CD4-positive, alpha-beta memory T cell (primary cell): ENCODE results near the gene A3GALT2. TPM values are rescaled to one million over a fixed set of nuclear protein-coding genes. Genes with fewer than 3 reads are reported as not detected.

Experiments used
- CTCF ChIA-PET: fragments of 350-600 bp; sonication (Branson Sonifier 250); formaldehyde crosslinking; loops from one replicate; lab custom pipeline; 2021; ENCODE audit warnings: inconsistent platforms; ENCODE audit not compliant: partially characterized antibody; lab: Charles Lee
- POLR2A ChIA-PET: fragments of 350-600 bp; sonication (Branson Sonifier 250); formaldehyde crosslinking; loops from one replicate; lab custom pipeline; 2021; ENCODE audit not compliant: partially characterized antibody; lab: Charles Lee
- DNase-seq, 5 donors: peaks; one replicate each; pipeline versions ENCODE4 v3.0.0 to v3.0.0-alpha.2; 2020 to 2022; ENCODE audit warnings: mixed read lengths in 1 of 5
- H3K27ac ChIP-seq: one replicate; pipeline ENCODE4 v1.7.0; 2013; ENCODE audit warnings: low read depth, low read length
- H3K27me3 ChIP-seq: 2 replicates; pipeline ENCODE4 v1.7.0; 2013; ENCODE audit warnings: mild to moderate bottlenecking, low read length, moderate library complexity; ENCODE audit not compliant: insufficient read depth
- H3K36me3 ChIP-seq: 2 replicates; pipeline ENCODE4 v1.7.0; 2013; ENCODE audit warnings: mild to moderate bottlenecking, low read length, moderate library complexity; ENCODE audit not compliant: insufficient read depth
- H3K4me1 ChIP-seq: 2 replicates; pipeline ENCODE4 v1.7.0; 2013; ENCODE audit warnings: mild to moderate bottlenecking, low read length, moderate library complexity; ENCODE audit not compliant: insufficient read depth
- H3K4me3 ChIP-seq, 2 donors: one replicate each; pipeline ENCODE4 v1.7.0; 2013; ENCODE audit warnings: low read length in 2 of 2, mild to moderate bottlenecking in 1 of 2
- H3K9me3 ChIP-seq, 2 donors: one replicate each; pipeline ENCODE4 v1.7.0; 2013; ENCODE audit warnings: low read length in 2 of 2, control low read depth in 1 of 2; ENCODE audit not compliant: control insufficient read depth in 1 of 2
- H3K27ac Mint-ChIP-seq, 7 donors: one replicate each; pipeline ENCODE4 v1.8.0; 2020 to 2021; ENCODE audit warnings: mixed read lengths in 7 of 7, mild to moderate bottlenecking in 6 of 7, inconsistent platforms in 3 of 7, moderate library complexity in 3 of 7
- H3K27me3 Mint-ChIP-seq, 2 donors: one replicate each; pipeline ENCODE4 v1.8.0; 2020 to 2021; ENCODE audit warnings: mixed read lengths in 2 of 2
- H3K36me3 Mint-ChIP-seq, 2 donors: one replicate each; pipeline ENCODE4 v1.8.0; 2020 to 2021; ENCODE audit warnings: mixed read lengths in 2 of 2, inconsistent platforms in 1 of 2, mild to moderate bottlenecking in 1 of 2
- H3K4me1 Mint-ChIP-seq, 4 donors: one replicate each; pipeline ENCODE4 v1.8.0; 2020 to 2021; ENCODE audit warnings: mixed read lengths in 4 of 4, mild to moderate bottlenecking in 1 of 4
- H3K4me3 Mint-ChIP-seq, 8 donors: one replicate each; pipeline ENCODE4 v1.8.0; 2020 to 2021; ENCODE audit warnings: mixed read lengths in 8 of 8, mild to moderate bottlenecking in 7 of 8, moderate library complexity in 6 of 8, inconsistent platforms in 3 of 8
- H3K9me3 Mint-ChIP-seq, 8 donors: one replicate each; pipeline ENCODE4 v1.8.0; 2020 to 2021; ENCODE audit warnings: mixed read lengths in 8 of 8, mild to moderate bottlenecking in 5 of 8, inconsistent platforms in 3 of 8, moderate library complexity in 1 of 8
- intact Hi-C: fragments of 100-400 bp; cut with micrococcal nuclease; formaldehyde crosslinking; loops from one replicate; pipeline ENCODE4 v1.15.1; 2023
- polyA plus RNA-seq, 2 donors: library from polyadenylated mRNA; unstranded; fragments of 300-500 nt; fragmentation: Illumina TruSeq; gene quantifications; one replicate each; pipeline ENCODE4 v1.2.3, GENCODE V29; 2021
- total RNA-seq, 2 experiments: library from RNA; stranded (reverse); gene quantifications; one replicate each; pipeline ENCODE4 v1.2.3, GENCODE V29; 2021

The A3GALT2 gene
- total and polyA plus RNA-seq, 4 experiments from 2014 or later, result not detected

DNA sequence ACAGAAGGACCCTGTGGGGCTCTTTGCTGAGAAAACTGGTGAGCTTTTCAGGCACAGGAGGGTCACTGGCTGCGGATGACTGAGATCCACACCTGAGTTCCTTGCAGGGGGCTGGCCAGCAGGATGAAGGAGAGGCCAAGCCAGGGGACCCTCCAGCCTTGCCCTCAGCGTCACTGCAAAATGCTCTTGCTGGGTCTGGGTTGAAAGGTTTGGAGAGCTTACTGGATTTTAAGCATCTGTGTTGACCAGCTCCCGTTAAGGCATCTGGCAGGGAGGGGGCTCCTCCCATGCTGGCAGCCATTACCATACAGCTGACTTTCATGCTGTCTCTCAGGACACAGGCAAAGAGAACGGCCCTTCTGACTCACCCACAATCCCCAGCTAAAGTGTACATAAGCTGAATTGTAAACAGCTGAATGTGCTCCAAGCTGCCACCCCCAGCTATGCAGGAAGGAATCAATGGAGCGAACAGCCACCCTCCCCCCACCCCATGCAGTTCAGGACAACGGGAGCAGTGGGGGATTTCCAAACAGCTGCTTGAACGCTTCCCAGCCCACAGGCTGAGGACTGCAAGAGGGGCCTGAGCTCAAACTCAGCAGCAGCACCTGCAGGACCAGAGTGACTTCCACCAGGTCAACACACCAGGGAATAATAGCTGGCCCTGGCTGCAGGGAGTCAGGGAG is 21.3 kb upstream of the A3GALT2 start:
- H3K27ac Mint-ChIP-seq, result no peak overlapping the region
- no peak overlapping the region for H3K27ac ChIP-seq
- peaks cover 36% of the 10 kb centered on the region for H3K4me1 ChIP-seq
- H3K9me3 ChIP-seq, result no peaks in the 10 kb centered on the region
- no peaks in the 10 kb centered on the region for H3K27me3 Mint-ChIP-seq
- peaks cover 31 to 74% (median 53%) of the 10 kb centered on the region in 4 donors for H3K4me1 Mint-ChIP-seq
- CTCF ChIA-PET, result interaction anchor here (1.3 kb wide), 1 partner anchor 47 kb away, joined by 5 read pairs; no protein-coding TSS in a partner anchor
- intact Hi-C loops, result no loop called here
- H3K36me3 ChIP-seq, result no peaks in the 10 kb centered on the region
- POLR2A ChIA-PET, result no interaction called here
- peaks cover 4 to 24% of the 10 kb centered on the region in 2 donors for H3K36me3 Mint-ChIP-seq
- H3K4me3 Mint-ChIP-seq, result no peak overlapping the region
- no peak overlapping the region for H3K4me3 ChIP-seq
- no peak for DNase-seq
- H3K9me3 Mint-ChIP-seq, result no peaks in the 10 kb centered on the region
- H3K27me3 ChIP-seq, result no peaks in the 10 kb centered on the region

DNA sequence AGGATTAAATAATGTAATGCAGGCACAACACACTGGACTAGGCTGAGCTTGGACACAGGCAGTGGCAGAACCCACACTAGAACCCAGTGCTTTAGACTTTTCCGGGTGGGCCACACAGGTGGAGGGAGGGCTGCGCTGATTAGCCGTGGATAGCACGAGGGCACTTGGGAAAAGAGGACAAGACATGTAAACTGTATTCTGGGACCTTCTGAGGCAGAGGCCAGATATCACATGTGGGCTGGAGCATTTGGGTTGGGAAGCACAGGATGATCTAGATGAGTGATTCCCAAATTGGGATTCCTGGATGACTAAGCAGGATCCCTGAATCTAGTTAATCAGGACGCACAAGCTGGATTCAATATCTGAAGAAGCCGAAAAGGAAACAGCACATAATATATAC is 20.3 kb upstream of the A3GALT2 start:
- Mint-ChIP-seq H3K9me3 (no peaks in the 10 kb centered on the region), H3K4me3 (no peak overlapping the region), H3K36me3 (peaks cover 4 to 24% of the 10 kb centered on the region in 2 donors), H3K27me3 (no peaks in the 10 kb centered on the region), H3K27ac (peak overlapping the region in 1 of 7 donors; percentile 49), H3K4me1 (peaks cover 22 to 69% (median 47%) of the 10 kb centered on the region in 4 donors)
- intact Hi-C loops, result no loop called here
- H3K9me3 ChIP-seq, result no peaks in the 10 kb centered on the region
- H3K4me3 ChIP-seq, result no peak overlapping the region
- H3K4me1 ChIP-seq, result peaks cover 26% of the 10 kb centered on the region
- no peak overlapping the region for H3K27ac ChIP-seq
- no peaks in the 10 kb centered on the region for H3K36me3 ChIP-seq
- CTCF ChIA-PET, result interaction anchor here (1.3 kb wide), 1 partner anchor 46 kb away, joined by 5 read pairs; no protein-coding TSS in a partner anchor
- no peaks in the 10 kb centered on the region for H3K27me3 ChIP-seq
- DNase-seq, result no peak
- POLR2A ChIA-PET, result no interaction called here

DNA sequence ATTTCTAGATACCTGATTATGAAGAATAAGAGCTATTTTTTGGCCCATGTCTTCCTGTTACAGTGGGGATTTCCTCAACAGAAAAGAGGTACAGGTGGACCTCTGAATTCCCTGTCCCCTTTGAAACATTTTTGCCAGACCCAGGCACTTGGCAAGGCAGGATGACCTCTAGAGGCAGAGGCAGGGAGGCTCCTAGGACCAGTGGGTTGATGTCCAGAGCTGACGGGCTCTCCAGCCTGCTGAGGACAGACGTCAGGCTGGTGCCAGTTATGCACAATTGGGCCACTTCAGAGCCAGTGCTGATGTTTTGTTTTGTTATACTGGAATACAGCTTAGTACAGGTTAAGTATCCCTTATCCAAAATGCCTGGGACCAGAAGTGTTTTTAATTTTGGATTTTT is 18.5 kb upstream of the A3GALT2 start:
- Histone ChIP-seq H3K9me3 (no peaks in the 10 kb centered on the region), H3K27me3 (no peaks in the 10 kb centered on the region), H3K27ac (no peak overlapping the region), H3K4me1 (peaks cover 16% of the 10 kb centered on the region), H3K36me3 (no peaks in the 10 kb centered on the region), H3K4me3 (no peak overlapping the region)
- no peak for DNase-seq
- no peak overlapping the region for H3K4me3 Mint-ChIP-seq
- no peaks in the 10 kb centered on the region for H3K27me3 Mint-ChIP-seq
- no peak overlapping the region for H3K27ac Mint-ChIP-seq
- ChIA-PET POLR2A (interaction anchor here (0.9 kb wide), 1 partner anchor 8 kb away, joined by 3 read pairs; no protein-coding TSS in a partner anchor), CTCF (interaction anchor here (0.9 to 1.6 kb wide), 2 partner anchors 41 to 44 kb away, joined by 4 to 5 read pairs; no protein-coding TSS in a partner anchor)
- H3K9me3 Mint-ChIP-seq, result no peaks in the 10 kb centered on the region
- peaks cover 4 to 25% of the 10 kb centered on the region in 2 donors for H3K36me3 Mint-ChIP-seq
- peaks cover 27 to 69% (median 41%) of the 10 kb centered on the region in 4 donors for H3K4me1 Mint-ChIP-seq
- intact Hi-C loops, result no loop called here

DNA sequence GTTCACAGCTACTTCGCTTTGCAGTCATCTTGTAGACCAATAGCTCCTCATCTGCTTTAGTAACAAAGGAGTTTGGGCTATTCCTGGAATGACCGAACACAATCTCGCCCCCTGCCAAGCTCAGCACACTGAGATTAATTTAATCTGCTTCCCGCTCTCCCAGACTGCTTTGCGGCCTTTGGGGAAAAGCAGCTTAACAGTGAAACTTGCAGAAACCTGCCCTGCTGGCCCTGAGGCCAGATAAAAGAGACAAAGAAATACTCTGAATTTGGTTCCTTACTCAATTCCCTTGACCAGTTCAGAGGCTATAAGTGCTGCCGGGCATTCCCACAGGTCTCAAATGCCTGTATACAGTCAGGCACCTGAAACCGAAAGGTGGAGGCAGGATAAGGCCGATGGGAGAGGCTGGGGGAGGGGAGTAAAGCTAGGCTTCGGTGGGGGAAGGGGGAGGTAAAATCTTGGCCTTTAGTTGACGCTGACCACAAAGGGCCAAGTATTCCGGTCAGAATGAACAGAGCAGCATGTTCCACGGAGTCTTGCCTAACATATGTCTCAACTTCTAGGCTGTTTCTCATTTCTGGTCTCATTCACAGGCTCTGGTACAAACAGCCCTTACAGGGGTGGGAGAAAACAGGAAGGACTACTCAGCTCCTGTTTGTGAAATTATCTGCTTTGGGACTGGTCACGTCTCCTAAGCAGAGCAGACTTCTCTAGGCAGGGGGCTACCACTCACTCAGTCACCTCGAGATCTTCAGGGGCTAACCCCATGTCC is 17.7 kb upstream of the A3GALT2 start:
- H3K9me3 Mint-ChIP-seq, result no peaks in the 10 kb centered on the region
- peaks cover 27 to 65% (median 35%) of the 10 kb centered on the region in 4 donors for H3K4me1 Mint-ChIP-seq
- intact Hi-C loops, result no loop called here
- ChIA-PET CTCF (interaction anchor here (0.7 to 1.6 kb wide), 2 partner anchors 40 to 43 kb away, joined by 3 to 5 read pairs; no protein-coding TSS in a partner anchor), POLR2A (no interaction called here)
- no peak overlapping the region for H3K4me3 ChIP-seq
- no peaks in the 10 kb centered on the region for H3K36me3 ChIP-seq
- H3K9me3 ChIP-seq, result no peaks in the 10 kb centered on the region
- H3K36me3 Mint-ChIP-seq, result peaks cover 3 to 24% of the 10 kb centered on the region in 2 donors
- H3K4me3 Mint-ChIP-seq, result no peak overlapping the region
- H3K27me3 Mint-ChIP-seq, result no peaks in the 10 kb centered on the region
- H3K27ac Mint-ChIP-seq, result peak overlapping the region in 3 of 7 donors; percentile 1 to 24 (median 16)
- no peak overlapping the region for H3K27ac ChIP-seq
- peaks cover 16% of the 10 kb centered on the region for H3K4me1 ChIP-seq
- H3K27me3 ChIP-seq, result no peaks in the 10 kb centered on the region
- no peak for DNase-seq

DNA sequence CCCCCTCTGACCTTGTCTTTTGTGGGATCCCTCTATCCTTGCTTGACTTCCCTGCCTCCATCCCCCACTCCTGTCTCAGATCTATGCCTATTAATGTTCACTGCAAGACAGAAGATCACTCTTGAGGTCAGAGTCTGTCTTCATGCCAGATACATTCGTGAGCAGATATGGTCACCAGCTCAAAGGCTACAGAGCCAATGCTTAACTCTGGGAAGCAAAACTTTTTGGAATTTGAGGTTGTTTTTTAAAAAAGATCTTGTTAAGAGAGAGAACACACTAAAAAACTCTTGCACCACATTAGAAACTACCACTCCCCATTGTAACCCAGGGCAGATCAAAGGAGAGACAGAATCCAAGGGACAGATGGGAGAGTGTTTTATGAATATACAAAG is 17.1 kb upstream of the A3GALT2 start:
- Mint-ChIP-seq H3K27me3 (no peaks in the 10 kb centered on the region), H3K4me3 (no peak overlapping the region), H3K36me3 (peaks cover 6 to 30% of the 10 kb centered on the region in 2 donors), H3K27ac (peak overlapping the region in 4 of 7 donors; percentile 1 to 23 (median 10)), H3K9me3 (no peaks in the 10 kb centered on the region), H3K4me1 (peaks cover 26 to 63% (median 34%) of the 10 kb centered on the region in 4 donors)
- H3K27me3 ChIP-seq, result no peaks in the 10 kb centered on the region
- H3K4me1 ChIP-seq, result peaks cover 16% of the 10 kb centered on the region
- no peaks in the 10 kb centered on the region for H3K36me3 ChIP-seq
- intact Hi-C loops, result no loop called here
- ChIA-PET POLR2A (no interaction called here), CTCF (interaction anchor here (0.7 kb wide), 1 partner anchor 43 kb away, joined by 3 read pairs; no protein-coding TSS in a partner anchor)
- H3K9me3 ChIP-seq, result no peaks in the 10 kb centered on the region
- no peak for DNase-seq
- no peak overlapping the region for H3K27ac ChIP-seq
- no peak overlapping the region for H3K4me3 ChIP-seq

DNA sequence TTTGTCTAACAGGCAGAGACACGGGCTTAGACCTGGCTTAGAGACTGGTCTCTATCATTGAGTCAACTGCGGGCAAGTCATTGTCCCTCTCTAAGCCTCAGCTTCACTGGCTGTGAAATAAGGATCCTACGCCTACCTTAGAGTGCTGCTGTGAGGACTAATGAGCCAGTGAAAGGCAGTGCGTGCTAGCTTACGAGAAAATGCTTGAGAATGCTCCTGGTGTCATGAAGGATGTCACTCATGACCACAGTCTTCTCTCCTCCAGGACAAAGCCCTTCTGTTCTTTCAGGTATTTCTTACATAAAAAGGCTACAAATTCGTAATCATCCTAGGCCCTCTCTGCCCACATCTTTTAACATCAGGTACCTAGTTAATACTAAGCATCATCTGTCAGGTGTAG is 16.5 kb upstream of the A3GALT2 start:
- Histone ChIP-seq H3K27me3 (no peaks in the 10 kb centered on the region), H3K9me3 (no peaks in the 10 kb centered on the region), H3K4me3 (no peak overlapping the region), H3K27ac (no peak overlapping the region), H3K4me1 (peaks cover 16% of the 10 kb centered on the region), H3K36me3 (peaks cover 6% of the 10 kb centered on the region)
- intact Hi-C loops, result no loop called here
- ChIA-PET POLR2A (no interaction called here), CTCF (interaction anchor here (2.2 kb wide), 1 partner anchor 42 kb away, joined by 15 read pairs; no protein-coding TSS in a partner anchor)
- Mint-ChIP-seq H3K9me3 (no peaks in the 10 kb centered on the region), H3K36me3 (peaks cover 12 to 32% of the 10 kb centered on the region in 2 donors), H3K27ac (no peak overlapping the region), H3K4me1 (peaks cover 23 to 57% (median 31%) of the 10 kb centered on the region in 4 donors), H3K4me3 (no peak overlapping the region), H3K27me3 (no peaks in the 10 kb centered on the region)
- DNase-seq, result no peak

DNA sequence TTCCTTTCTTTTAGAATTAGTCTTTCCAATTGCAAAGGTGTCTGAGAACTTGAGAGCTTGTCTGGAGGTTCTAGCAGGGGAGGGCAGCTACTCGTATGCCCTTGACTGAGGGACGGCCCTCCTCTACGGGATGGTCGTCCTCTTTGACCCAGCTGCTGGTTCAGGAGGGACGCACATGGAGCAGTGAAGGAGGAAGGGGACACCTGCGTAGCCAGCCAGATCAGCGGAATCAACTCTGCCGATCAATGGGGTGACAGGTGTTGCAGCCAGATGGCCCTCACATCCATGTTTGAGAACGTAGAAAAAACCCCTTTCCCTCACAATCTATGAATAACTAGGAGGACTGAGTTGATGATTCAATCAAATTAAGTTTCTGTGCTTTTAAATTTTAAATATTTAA is 15.7 kb upstream of the A3GALT2 start:
- Mint-ChIP-seq H3K27me3 (no peaks in the 10 kb centered on the region), H3K4me3 (no peak overlapping the region), H3K36me3 (peaks cover 17 to 41% of the 10 kb centered on the region in 2 donors), H3K27ac (peak overlapping the region in 1 of 7 donors; percentile 61), H3K9me3 (no peaks in the 10 kb centered on the region), H3K4me1 (peaks cover 23 to 53% (median 28%) of the 10 kb centered on the region in 4 donors)
- Histone ChIP-seq H3K27me3 (no peaks in the 10 kb centered on the region), H3K27ac (no peak overlapping the region), H3K9me3 (no peaks in the 10 kb centered on the region), H3K36me3 (peaks cover 14% of the 10 kb centered on the region), H3K4me3 (no peak overlapping the region), H3K4me1 (peaks cover 16% of the 10 kb centered on the region)
- intact Hi-C loops, result no loop called here
- ChIA-PET POLR2A (no interaction called here), CTCF (interaction anchor here (1.6 to 2.2 kb wide), 2 partner anchors 13 to 41 kb away, joined by 4 to 15 read pairs; no protein-coding TSS in a partner anchor)
- no peak for DNase-seq
